Measurements from ENCODE around the gene ITGB2.

ITGB2 gene

GRCh38 chr21:44949161-44949778, 28.6 kb upstream of the ITGB2 start:
- no peak overlapping the region for H3K4me3 ChIP-seq (ENCODE audit: low read depth, low read length)
- TF ChIP-seq, protein P1, sequence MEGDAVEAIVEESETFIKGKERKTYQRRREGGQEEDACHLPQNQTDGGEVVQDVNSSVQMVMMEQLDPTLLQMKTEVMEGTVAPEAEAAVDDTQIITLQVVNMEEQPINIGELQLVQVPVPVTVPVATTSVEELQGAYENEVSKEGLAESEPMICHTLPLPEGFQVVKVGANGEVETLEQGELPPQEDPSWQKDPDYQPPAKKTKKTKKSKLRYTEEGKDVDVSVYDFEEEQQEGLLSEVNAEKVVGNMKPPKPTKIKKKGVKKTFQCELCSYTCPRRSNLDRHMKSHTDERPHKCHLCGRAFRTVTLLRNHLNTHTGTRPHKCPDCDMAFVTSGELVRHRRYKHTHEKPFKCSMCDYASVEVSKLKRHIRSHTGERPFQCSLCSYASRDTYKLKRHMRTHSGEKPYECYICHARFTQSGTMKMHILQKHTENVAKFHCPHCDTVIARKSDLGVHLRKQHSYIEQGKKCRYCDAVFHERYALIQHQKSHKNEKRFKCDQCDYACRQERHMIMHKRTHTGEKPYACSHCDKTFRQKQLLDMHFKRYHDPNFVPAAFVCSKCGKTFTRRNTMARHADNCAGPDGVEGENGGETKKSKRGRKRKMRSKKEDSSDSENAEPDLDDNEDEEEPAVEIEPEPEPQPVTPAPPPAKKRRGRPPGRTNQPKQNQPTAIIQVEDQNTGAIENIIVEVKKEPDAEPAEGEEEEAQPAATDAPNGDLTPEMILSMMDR (conservative IDR thresholded peaks at IDR 0.05; ENCODE audit: low read depth, low read length): no peak
- no peak for DNase-seq (ENCODE audit: low read depth)

DNA sequence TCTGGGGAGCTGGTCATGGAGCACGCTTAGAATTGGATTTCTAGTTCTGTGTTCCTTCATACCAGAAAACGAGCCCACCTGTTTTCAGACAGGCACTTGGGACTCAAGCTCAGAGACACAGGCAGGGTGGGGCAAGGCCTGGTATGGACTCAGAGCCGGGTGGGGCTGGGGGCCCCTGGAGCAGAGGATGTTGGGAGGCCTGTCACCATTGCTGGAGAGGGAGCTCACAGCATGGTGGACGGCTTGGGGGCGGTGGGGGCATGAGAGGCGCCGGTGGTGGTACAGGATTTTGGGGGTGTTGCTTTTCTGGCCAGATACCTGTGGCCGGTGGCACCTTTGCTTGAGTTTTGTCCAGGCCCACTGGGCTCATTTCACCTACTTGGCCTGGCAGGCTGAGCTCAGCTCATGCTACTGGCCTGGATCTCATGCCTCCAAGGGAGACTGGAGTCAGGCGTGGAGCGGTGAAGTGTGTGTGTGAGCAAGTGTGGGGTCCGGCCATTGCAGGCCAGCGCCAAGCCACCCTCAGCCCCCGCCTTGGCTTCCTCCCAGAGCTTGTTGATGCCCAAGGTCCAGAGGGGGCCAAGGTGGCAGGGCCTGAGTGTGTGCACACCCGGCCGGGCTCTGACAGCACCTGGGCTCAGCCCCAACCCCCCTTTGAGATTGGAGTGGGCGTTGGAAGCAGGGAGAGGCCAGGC, 27.9 kb upstream of the ITGB2 start:
- TF ChIP-seq, protein P1 (conservative IDR thresholded peaks at IDR 0.05; ENCODE audit: low read depth, low read length): no peak
- no peak overlapping the region for H3K4me3 ChIP-seq (ENCODE audit: low read depth, low read length)
- DNase-seq (ENCODE audit: low read depth): no peak

DNA sequence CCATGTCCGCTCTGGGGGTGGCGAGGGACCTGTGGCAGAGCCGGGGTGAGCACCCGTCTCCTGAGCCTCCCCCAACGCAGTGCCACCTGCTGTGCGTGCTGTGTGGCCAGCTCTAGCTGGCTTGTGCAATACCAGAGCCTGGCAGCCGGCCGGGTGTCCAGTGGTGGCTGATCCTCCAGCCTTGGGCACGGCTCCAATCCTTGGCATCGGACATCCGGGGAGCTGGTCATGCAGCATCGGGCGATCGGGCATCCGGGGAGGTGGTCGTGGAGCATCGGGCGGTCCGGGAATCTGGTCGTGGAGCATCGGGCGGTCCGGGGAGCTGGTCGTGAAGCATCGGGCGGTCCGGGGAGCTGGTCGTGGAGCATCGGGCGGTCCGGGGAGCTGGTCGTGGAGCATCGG, 27.2 kb upstream of the ITGB2 start:
- TF ChIP-seq, protein P1 (conservative IDR thresholded peaks at IDR 0.05; ENCODE audit: low read depth, low read length): no peak
- no peak overlapping the region for H3K4me3 ChIP-seq (ENCODE audit: low read depth, low read length)
- no peak for DNase-seq (ENCODE audit: low read depth)

GRCh38 chr21:44947111-44947929, 26.6 kb upstream of the ITGB2 start:
- no peak for DNase-seq (ENCODE audit: low read depth)
- no peak overlapping the region for H3K4me3 ChIP-seq (ENCODE audit: low read depth, low read length)
- TF ChIP-seq, protein P1 (conservative IDR thresholded peaks at IDR 0.05; ENCODE audit: low read depth, low read length): no peak

DNA sequence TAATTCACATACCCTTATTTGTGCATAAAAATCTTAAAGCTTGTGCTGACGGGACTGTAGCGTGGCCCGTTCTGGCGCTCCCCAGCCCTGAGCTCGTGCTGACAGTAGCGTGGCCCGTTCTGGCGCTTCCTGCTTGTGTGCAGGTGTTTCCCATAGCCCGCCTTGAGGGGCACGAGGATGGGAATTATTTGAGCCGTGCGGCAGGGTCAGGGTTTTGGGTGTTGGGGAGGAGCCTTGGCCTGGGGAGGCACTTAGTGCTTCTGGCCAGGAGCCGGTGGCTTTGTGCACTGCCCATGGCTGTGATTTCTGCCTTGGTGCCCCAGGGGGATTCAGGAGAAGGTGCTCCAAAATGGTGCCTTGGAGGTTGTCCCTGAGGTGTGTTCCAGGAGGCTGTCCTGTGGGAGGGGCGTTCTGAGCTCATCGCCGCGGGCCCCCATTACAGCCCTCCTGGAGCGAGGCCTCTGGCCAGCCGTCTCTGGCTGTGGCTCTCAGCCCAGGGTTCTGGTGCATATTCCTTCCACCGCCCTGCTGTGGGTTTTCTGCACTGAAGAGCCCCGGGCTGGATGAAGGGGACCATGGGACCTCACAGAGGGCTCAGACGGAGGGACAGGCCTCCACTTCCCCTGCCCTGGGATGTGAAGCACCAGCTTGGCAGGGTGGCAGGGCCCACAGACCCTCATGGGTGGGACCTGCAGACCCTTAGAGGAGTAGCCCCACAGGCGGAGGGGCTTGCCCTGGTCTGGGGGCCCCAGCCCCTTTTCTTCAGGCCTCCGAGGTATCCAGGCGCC, 25.7 kb upstream of the ITGB2 start:
- TF ChIP-seq, protein P1 (conservative IDR thresholded peaks at IDR 0.05; ENCODE audit: low read depth, low read length): no peak
- no peak for DNase-seq (ENCODE audit: low read depth)
- H3K4me3 ChIP-seq (ENCODE audit: low read depth, low read length): no peak overlapping the region

- no peak overlapping the region for H3K4me3 ChIP-seq (ENCODE audit: low read depth, low read length)
- TF ChIP-seq, protein P1 (conservative IDR thresholded peaks at IDR 0.05; ENCODE audit: low read depth, low read length): no peak
- DNase-seq (ENCODE audit: low read depth): no peak
Measured at GRCh38 chr21:44944596-44944995, 23.9 kb upstream of the ITGB2 start.
